OCI-LY7 (cell line): ENCODE results near the gene ARHGAP28.

Source experiments
- EZH2phosphoT487 ChIP-seq: fragments of 200-600 bp; sonication (generic); IDR thresholded peaks from 2 replicates; pipeline ENCODE4 v1.6.1; 2018; ENCODE audit warnings: low read depth, borderline replicate concordance, mild to moderate bottlenecking, mixed run types, antibody characterized with exemption, low read length, moderate library complexity, mixed read lengths
- TF ChIP-seq, protein P1 (sequence below): fragments of 200-600 bp; sonication (generic); conservative IDR thresholded peaks from 2 replicates; pipeline ENCODE4 v1.5.1; 2014; ENCODE audit warnings: mild to moderate bottlenecking, antibody characterized with exemption, low read length, moderate library complexity, mixed read lengths

DNA sequence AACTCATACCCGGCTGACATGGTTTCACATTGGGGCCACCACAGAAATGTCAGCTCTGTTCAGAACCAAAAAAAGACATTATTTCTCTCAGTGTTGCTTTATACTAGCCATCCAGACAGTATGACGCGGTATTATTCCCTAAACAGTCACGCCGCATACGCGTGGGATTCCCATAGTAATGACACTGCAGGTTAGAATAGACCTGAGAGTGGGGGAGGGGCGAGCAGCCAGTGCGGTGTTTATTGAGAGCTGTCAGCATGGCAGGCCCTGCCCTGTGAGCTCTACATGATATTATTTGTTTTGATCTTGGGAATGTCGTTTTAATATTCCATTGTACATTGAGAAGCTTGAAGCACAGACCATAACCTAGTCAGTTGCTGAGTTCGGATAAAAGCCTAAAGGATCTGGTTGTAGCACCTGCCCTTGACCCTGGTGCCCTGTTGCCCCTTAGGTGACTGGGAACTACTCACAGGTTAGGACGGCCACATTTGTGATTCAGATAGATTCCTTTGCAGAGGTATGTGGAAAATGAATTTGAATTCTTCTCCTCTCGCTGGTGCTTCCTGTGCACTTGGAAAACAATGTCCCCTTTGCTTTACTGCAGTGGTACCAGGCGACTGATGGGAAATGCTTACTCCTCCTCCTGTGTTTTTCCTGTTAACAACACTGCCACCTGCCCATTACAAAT, 150.1 kb downstream of the ARHGAP28 start:
- TF ChIP-seq, protein P1, sequence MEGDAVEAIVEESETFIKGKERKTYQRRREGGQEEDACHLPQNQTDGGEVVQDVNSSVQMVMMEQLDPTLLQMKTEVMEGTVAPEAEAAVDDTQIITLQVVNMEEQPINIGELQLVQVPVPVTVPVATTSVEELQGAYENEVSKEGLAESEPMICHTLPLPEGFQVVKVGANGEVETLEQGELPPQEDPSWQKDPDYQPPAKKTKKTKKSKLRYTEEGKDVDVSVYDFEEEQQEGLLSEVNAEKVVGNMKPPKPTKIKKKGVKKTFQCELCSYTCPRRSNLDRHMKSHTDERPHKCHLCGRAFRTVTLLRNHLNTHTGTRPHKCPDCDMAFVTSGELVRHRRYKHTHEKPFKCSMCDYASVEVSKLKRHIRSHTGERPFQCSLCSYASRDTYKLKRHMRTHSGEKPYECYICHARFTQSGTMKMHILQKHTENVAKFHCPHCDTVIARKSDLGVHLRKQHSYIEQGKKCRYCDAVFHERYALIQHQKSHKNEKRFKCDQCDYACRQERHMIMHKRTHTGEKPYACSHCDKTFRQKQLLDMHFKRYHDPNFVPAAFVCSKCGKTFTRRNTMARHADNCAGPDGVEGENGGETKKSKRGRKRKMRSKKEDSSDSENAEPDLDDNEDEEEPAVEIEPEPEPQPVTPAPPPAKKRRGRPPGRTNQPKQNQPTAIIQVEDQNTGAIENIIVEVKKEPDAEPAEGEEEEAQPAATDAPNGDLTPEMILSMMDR: no peak
- no peak for TF ChIP-seq EZH2phosphoT487
